GM19193 (cell line): ENCODE data around the gene RPA3.

Experiments
- POLR2A ChIP-seq: IDR thresholded peaks from 4 replicates; pipeline ENCODE4 v1.6.1; 2011; ENCODE audit not compliant: insufficient read depth, insufficient read length; ENCODE audit errors: extremely low read depth

Gene RPA3

GRCh38 chr7:7740037-7740355, 21.6 kb upstream of the RPA3 start:
- TF ChIP-seq POLR2A: no peak

GRCh38 chr7:7739204-7740036, 21.0 kb upstream of the RPA3 start:
- TF ChIP-seq POLR2A: no peak

GRCh38 chr7:7738622-7739021, 20.2 kb upstream of the RPA3 start:
- TF ChIP-seq POLR2A: no peak

- no peak for TF ChIP-seq POLR2A
Observed at GRCh38 chr7:7738177-7738576, 19.8 kb upstream of the RPA3 start.

- no peak for TF ChIP-seq POLR2A
Observed at GRCh38 chr7:7737674-7738073, 19.3 kb upstream of the RPA3 start.

- TF ChIP-seq POLR2A: no peak
Observed at GRCh38 chr7:7736671-7737070, 18.3 kb upstream of the RPA3 start.

GRCh38 chr7:7732621-7733281, 14.3 kb upstream of the RPA3 start:
- no peak for TF ChIP-seq POLR2A

- TF ChIP-seq POLR2A: no peak
Observed at GRCh38 chr7:7731732-7732131, 13.3 kb upstream of the RPA3 start.

GRCh38 chr7:7720750-7721621, 2.6 kb upstream of the RPA3 start:
- TF ChIP-seq POLR2A: no peak

- TF ChIP-seq POLR2A: no peak
Observed at GRCh38 chr7:7720193-7720592, 1.8 kb upstream of the RPA3 start.

GRCh38 chr7:7719236-7719635, 829 bp upstream of the RPA3 start:
- no peak for TF ChIP-seq POLR2A

- no peak for TF ChIP-seq POLR2A
Observed at GRCh38 chr7:7713730-7714129, 4.7 kb downstream of the RPA3 start.

- no peak for TF ChIP-seq POLR2A
Observed at GRCh38 chr7:7710469-7710868, 7.9 kb downstream of the RPA3 start.

- TF ChIP-seq POLR2A: no peak
Observed at GRCh38 chr7:7709291-7709690, 9.1 kb downstream of the RPA3 start.

- no peak for TF ChIP-seq POLR2A
Observed at GRCh38 chr7:7707806-7708205, 10.6 kb downstream of the RPA3 start.
